ENCODE data around the gene APCS.

- TF ChIP-seq CTCF (conservative IDR thresholded peaks at IDR 0.05; ENCODE audit: low read length) (no peak), EZH2phosphoT487 (IDR thresholded peaks at IDR 0.05; ENCODE audit: borderline replicate concordance, low read depth, low read length) (no peak)
Measured at GRCh38 chr1:159560599-159560998, 27.0 kb upstream of the APCS start.

Measured in OCI-LY7 (cell line).